ENCODE data around the gene TNS3. TPM values are rescaled to one million over a fixed set of nuclear protein-coding genes. Genes with fewer than 3 reads are reported as not detected.

Gene TNS3
- polyA plus RNA-seq, 6 donors from 2014 or later: 1.5 to 6.3 (median 4.8) TPM

DNA sequence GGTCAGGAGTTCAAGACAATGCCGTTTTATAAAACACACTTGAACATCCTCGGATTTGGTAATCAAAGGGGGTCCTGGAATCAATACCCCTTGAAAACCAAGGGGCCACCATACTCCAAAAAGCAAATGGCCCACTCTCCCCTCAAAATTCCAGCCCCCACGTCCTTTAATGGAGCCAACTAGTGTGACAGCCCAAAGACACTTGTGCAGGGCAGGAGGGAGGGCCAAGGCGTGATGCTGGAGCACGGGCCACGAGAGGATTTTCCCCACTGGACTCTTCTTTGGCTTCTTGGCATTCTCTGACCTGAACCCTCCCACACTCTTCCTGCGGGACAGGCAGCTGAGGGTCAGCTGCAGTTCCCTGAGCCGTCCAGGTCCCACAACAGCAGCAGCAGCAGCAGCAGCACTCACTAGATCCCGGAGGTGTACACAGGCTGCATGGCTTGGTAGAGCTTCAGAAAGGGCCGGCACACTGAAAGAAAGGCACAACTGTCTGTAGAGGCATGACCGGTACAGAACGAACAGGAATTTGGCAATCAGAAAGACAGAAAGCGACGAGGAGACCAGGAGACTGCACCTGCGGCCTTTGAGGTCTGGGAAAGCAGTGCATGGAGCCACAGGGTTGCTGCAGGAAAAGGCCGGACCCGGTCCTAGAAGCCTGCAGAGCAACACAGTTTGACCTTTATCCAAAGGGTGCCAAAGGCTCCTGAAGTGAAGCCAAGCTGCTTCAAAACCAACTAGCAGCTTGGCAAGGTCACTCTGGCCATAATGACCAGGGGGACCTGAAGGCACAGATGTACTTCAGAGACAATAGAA is 168.2 kb downstream of the TNS3 start:
- no peak for DNase-seq
- Mint-ChIP-seq H3K9me3 (no peaks in the 10 kb centered on the region), H3K27me3 (no peaks in the 10 kb centered on the region), H3K4me1 (peaks cover 0 to 3% (median 0%) of the 10 kb centered on the region in 3 donors), H3K4me3 (no peak overlapping the region), H3K36me3 (peaks cover 6 to 10% of the 10 kb centered on the region in 2 donors), H3K27ac (peak overlapping the region in 2 of 6 donors; percentile 41 to 69)
- no peak for ATAC-seq (ENCODE audit: low read depth in 2 of 2)

DNA sequence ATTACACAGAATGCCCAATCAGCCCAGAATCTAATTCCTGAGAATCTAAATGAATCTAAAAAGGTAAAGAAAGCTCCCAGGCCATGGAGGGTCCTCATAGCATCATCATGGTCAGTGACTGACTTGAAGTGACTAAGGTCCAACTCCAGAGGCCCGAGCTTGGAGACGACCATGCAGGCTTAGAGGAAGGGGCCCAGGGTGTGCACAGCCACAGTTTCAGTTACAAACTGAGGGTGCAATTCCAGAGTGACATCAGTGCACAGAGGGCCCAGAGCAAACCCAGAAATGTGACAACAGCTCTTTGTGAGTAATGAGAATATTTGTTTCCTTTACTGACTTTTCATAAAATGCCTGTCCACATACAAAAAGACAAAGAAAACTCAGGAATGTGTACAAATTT is 170.0 kb downstream of the TNS3 start:
- H3K36me3 Mint-ChIP-seq: peaks cover 6 to 13% of the 10 kb centered on the region in 2 donors
- no peak for ATAC-seq (ENCODE audit: low read depth in 2 of 2)
- H3K4me3 Mint-ChIP-seq: no peak overlapping the region

GRCh38 chr7:47411281-47411869 is 170.5 kb downstream of the TNS3 start:
- ATAC-seq (ENCODE audit: low read depth in 2 of 2) (no peak), DNase-seq (no peak)
- peaks cover 6 to 13% of the 10 kb centered on the region in 2 donors for H3K36me3 Mint-ChIP-seq

More for the DNA sequence above, 170.0 kb downstream of the TNS3 start:
- Mint-ChIP-seq H3K9me3 (no peaks in the 10 kb centered on the region), H3K27ac (peak overlapping the region in 1 of 6 donors; percentile 7), H3K4me1 (peaks cover 0 to 7% (median 0%) of the 10 kb centered on the region in 3 donors), H3K27me3 (no peaks in the 10 kb centered on the region)
- DNase-seq: no peak

DNA sequence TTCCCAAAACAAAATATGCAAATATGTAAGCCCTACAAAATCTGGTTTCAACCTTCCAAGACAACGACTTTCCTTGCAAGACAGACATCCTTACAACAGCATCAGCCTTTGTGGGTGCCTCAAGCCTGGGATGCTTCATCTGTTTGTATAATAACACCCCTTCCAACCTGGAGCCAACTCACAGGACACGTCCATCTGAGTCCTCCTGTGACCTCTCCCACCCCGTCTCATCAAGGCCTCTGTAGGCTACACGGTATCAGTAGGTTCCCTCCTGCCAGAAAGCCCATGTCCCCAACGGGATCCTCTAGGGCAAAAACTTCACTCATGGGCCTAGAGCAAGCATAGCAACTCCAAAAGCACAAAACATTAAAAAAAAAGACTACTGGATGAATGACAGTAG is 173.2 kb downstream of the TNS3 start:
- Mint-ChIP-seq H3K36me3 (peaks cover 4 to 9% of the 10 kb centered on the region in 2 donors), H3K27me3 (no peaks in the 10 kb centered on the region), H3K9me3 (no peaks in the 10 kb centered on the region), H3K27ac (peak overlapping the region in 1 of 6 donors; percentile 62), H3K4me3 (no peak overlapping the region), H3K4me1 (peaks cover 0 to 7% (median 0%) of the 10 kb centered on the region in 3 donors)
- ATAC-seq (ENCODE audit: low read depth in 2 of 2): no peak
- DNase-seq: no peak

More at GRCh38 chr7:47411281-47411869, 170.5 kb downstream of the TNS3 start:
- Mint-ChIP-seq H3K4me1 (peaks cover 0 to 7% (median 0%) of the 10 kb centered on the region in 3 donors), H3K9me3 (no peaks in the 10 kb centered on the region), H3K27me3 (no peaks in the 10 kb centered on the region), H3K27ac (peak overlapping the region in 1 of 6 donors; percentile 17), H3K4me3 (no peak overlapping the region)

DNA sequence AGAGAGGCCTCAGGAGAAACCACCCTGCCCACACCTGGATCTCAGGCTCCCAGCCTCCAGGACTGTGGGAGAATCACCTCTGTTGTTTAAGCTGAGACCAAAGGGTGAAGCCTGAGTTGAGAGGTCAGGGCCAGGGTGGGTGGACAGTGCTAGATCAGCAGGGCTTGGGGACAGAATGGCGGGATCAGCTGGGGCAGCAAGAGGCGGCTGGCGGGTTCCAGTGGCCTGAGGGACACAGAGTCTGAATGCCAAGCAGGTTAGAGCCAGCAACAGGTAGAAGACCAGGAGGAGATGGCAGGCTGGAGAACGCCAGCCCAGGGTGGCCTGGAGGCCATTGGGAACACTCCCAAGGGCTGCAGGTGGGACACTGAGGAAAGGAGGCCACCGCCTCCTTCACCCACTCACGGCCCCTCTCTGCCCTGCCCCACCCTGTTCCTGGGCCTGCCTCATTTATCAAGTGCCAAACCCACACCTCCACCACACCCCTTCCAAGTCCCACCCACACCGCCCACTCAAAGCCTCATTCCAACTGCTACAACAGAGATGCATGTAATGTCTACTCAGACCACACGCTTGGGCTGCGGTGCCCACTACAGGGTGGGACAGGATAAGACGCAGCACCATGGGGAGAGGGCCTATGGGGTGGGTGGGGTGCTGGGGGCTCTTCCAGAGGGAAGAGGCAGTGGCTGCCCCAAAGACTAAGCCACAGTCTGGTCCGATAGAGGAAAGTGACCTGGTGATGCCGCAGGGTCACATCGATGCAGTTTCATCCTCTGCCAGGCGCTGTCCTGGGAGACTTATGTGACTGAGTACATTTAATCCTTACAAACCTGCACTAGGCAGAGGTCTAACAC is 173.9 kb downstream of the TNS3 start:
- Mint-ChIP-seq H3K27me3 (no peaks in the 10 kb centered on the region), H3K9me3 (no peaks in the 10 kb centered on the region), H3K36me3 (peaks cover 0 to 11% of the 10 kb centered on the region in 2 donors), H3K4me1 (peaks cover 0 to 10% (median 0%) of the 10 kb centered on the region in 3 donors), H3K4me3 (no peak overlapping the region), H3K27ac (peak overlapping the region in 1 of 6 donors; percentile 62)
- no peak for ATAC-seq (ENCODE audit: low read depth in 2 of 2)
- no peak for DNase-seq

DNA sequence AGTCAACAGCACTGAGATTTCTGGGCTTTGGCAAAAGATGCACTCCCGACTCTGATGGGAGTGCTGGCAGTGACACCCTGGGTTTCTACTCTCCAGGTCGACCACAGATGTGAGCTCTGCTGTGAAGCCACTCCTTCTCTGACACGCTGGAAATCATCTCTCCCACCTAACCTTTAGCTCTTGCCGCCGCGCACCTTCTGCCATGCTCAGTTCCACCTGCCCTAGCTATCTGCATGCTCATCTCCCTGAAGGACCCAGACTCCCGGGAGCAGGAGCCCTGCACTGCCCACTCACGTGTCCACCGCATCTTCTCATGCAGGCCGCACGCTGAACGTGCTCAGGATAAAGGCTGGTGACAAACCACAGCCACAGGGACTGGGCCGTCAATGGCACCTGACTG is 174.8 kb downstream of the TNS3 start:
- Mint-ChIP-seq H3K27ac (peak overlapping the region in 1 of 6 donors; percentile 42), H3K4me1 (peaks cover 0 to 10% (median 0%) of the 10 kb centered on the region in 3 donors), H3K9me3 (no peaks in the 10 kb centered on the region), H3K36me3 (peaks cover 0 to 11% of the 10 kb centered on the region in 2 donors), H3K27me3 (no peaks in the 10 kb centered on the region), H3K4me3 (no peak overlapping the region)
- no peak for DNase-seq
- no peak for ATAC-seq (ENCODE audit: low read depth in 2 of 2)

DNA sequence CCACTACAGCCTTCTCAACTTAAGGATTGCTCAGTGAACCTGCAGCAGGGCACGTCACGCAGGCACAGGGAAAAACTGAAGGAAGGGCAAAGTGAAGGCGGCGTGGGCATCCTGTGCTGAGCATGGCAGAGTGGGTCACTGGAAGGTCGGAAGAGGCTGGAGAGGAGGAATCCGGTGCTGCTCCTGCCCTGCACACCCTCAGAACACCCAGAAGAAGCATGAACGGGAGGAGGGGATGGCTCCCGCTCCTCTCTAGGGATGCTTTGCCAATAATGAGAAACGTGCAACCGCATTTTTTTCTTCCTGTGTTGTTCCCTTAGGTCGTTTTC is 175.1 kb downstream of the TNS3 start:
- Mint-ChIP-seq H3K4me1 (peaks cover 0 to 10% (median 0%) of the 10 kb centered on the region in 3 donors), H3K27ac (peak overlapping the region in 3 of 6 donors; percentile 37 to 76 (median 42)), H3K27me3 (no peaks in the 10 kb centered on the region), H3K9me3 (no peaks in the 10 kb centered on the region), H3K36me3 (peaks cover 0 to 11% of the 10 kb centered on the region in 2 donors), H3K4me3 (no peak overlapping the region)
- DNase-seq: no peak
- no peak for ATAC-seq (ENCODE audit: low read depth in 2 of 2)

- peak overlapping the region in 2 of 6 donors; percentile 68 to 76 for H3K27ac Mint-ChIP-seq
- H3K36me3 Mint-ChIP-seq: peaks cover 0 to 11% of the 10 kb centered on the region in 2 donors
- H3K4me3 Mint-ChIP-seq: no peak overlapping the region
Measured at GRCh38 chr7:47405921-47406800, 175.8 kb downstream of the TNS3 start.

DNA sequence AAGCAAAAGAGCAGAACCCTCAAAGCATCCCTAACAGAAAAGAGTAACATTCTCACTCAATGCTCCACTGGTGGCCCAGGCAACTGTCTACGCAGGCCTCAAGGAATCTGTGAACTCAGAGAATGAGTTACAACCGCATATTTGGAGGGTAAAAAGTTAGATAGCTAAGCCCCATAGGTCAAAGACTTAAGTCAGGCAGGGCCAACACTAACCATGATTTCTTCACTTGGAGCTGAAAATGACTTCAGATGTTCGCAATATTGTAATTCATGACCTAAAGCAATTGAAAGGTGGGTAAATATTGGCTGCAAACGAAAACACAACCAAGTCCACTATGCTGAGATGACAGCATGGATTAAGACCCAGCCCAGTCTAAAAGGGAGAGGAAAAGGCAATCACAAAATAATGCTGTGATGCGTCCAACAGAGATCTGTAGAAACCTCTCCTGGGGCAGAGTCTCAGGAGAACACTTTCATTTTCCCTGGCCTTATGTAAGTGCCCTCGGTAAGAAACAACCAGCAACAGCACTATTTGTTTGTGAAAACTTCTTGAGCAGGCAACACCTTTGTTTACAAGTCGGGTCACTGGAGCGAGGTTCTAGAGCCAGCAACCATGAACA is 176.5 kb downstream of the TNS3 start:
- H3K4me1 Mint-ChIP-seq: peaks cover 0 to 10% (median 2%) of the 10 kb centered on the region in 3 donors
- no peak for DNase-seq

More at GRCh38 chr7:47405921-47406800, 175.8 kb downstream of the TNS3 start:
- no peaks in the 10 kb centered on the region for H3K9me3 Mint-ChIP-seq
- peaks cover 0 to 10% (median 0%) of the 10 kb centered on the region in 3 donors for H3K4me1 Mint-ChIP-seq
- no peaks in the 10 kb centered on the region for H3K27me3 Mint-ChIP-seq
- DNase-seq: no peak
- no peak for ATAC-seq (ENCODE audit: low read depth in 2 of 2)

DNA sequence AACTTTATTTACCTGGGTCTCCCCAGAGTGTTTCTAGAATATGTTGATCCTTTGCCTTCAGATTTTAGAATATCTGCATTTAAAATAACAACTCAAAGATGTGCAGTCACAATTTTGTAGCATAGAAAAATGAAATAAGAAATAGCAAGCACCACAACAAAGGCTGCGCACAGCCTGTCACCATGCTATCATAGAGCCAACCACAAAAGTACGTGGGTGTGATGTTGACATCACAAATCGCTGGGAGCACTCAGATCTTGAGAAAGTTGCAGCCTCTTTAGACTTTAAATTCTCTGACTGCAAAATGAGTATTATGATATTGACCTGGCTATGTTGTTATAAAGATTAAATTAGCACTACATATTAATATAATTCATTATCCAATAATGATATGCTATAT is 177.9 kb downstream of the TNS3 start:
- no peak overlapping the region for H3K4me3 Mint-ChIP-seq
- ATAC-seq (ENCODE audit: low read depth in 2 of 2) (no peak), DNase-seq (no peak)
- H3K36me3 Mint-ChIP-seq: peaks cover 8 to 11% of the 10 kb centered on the region in 2 donors
- no peaks in the 10 kb centered on the region for H3K9me3 Mint-ChIP-seq
- peaks cover 7 to 14% (median 9%) of the 10 kb centered on the region in 3 donors for H3K4me1 Mint-ChIP-seq
- H3K27me3 Mint-ChIP-seq: no peaks in the 10 kb centered on the region
- H3K27ac Mint-ChIP-seq: no peak overlapping the region

More for the DNA sequence above, 176.5 kb downstream of the TNS3 start:
- H3K36me3 Mint-ChIP-seq: peaks cover under 1 to 11% of the 10 kb centered on the region in 2 donors
- peak overlapping the region in 1 of 6 donors; percentile 68 for H3K27ac Mint-ChIP-seq
- no peaks in the 10 kb centered on the region for H3K9me3 Mint-ChIP-seq
- no peaks in the 10 kb centered on the region for H3K27me3 Mint-ChIP-seq
- no peak for ATAC-seq (ENCODE audit: low read depth in 2 of 2)
- H3K4me3 Mint-ChIP-seq: no peak overlapping the region

- Mint-ChIP-seq H3K27me3 (no peaks in the 10 kb centered on the region), H3K36me3 (peaks cover 6 to 8% of the 10 kb centered on the region in 2 donors), H3K4me1 (peaks cover 7 to 11% (median 9%) of the 10 kb centered on the region in 3 donors), H3K9me3 (no peaks in the 10 kb centered on the region), H3K27ac (no peak overlapping the region), H3K4me3 (no peak overlapping the region)
- no peak for ATAC-seq (ENCODE audit: low read depth in 2 of 2)
- DNase-seq: no peak
Measured at GRCh38 chr7:47402941-47403866, 178.7 kb downstream of the TNS3 start.

Data from naive B cell (primary cell).